ENCODE results near the gene WDR70.
"Not testable (repeated sequence)": the region's sequence is repeated elsewhere in the genome, so short reads cannot be mapped to it uniquely, and the experiment has no call there.

WDR70 gene

GRCh38 chr5:37787742-37788141, 408.6 kb downstream of the WDR70 start:
- in situ Hi-C loops (cut with MboI; ENCODE audit: low sequenced_read_pairs), result no loop called here

DNA sequence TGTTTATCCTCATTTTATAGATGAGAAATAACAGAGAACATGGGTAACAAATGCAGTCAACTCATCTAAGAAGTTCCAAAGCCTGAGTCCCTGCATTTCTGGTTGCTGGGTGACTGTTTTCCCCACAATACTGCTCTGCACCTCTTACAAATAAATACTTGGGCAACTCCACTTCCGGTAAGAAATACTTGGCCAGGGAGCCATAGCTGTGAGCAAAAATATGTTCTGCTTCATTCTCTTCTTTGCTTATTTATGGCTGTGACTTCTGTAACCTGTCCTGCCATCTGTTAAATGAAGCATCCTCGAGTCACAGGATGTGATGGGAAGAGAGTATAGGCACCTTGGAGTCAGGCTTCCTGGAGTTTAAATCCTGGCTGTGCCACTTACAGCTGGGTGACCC, 410.9 kb downstream of the WDR70 start:
- in situ Hi-C loops (cut with MboI; ENCODE audit: low sequenced_read_pairs), result no loop called here

GRCh38 chr5:37791321-37791720, 412.2 kb downstream of the WDR70 start:
- in situ Hi-C loops (cut with MboI; ENCODE audit: low sequenced_read_pairs), result no loop called here

DNA sequence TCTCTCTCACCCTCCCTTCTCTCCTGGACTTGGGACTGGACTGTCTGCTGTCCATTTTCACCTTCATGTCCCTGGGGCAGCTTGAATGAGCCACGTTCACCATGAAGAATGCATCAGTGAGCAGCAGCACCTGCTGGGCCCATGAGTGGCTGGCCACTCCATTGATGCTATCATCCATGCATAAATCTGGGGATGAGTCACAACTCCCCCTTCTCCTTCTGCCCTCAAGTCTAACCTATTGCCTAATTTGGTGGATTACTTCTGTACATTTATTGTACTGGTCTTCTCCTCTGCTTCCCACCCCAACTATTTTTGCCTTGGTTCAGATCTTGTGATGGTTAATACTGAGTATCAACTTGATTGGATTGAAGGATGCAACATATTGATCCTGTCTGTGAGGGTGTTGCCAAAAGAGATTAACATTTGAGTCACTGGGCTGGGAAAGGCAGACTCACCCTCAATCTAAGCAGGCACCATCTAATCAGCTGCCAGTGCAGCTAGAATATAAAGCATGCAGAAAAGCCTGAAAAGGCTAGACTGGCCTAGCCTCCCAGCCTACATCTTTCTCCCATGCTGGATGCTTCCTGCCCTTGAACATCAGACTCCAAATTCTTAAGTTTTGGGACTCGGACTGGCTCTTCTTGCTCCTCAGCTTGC, 414.0 kb downstream of the WDR70 start:
- in situ Hi-C loops (cut with MboI; ENCODE audit: low sequenced_read_pairs), result no loop called here

- in situ Hi-C loops (cut with MboI; ENCODE audit: low sequenced_read_pairs), result not testable (repeated sequence)
These were observed 416.2 kb downstream of the WDR70 start for GRCh38 chr5:37795292-37795691.

- in situ Hi-C loops (cut with MboI; ENCODE audit: low sequenced_read_pairs), result not testable (repeated sequence)
These were observed 417.3 kb downstream of the WDR70 start for GRCh38 chr5:37796435-37796834.

- in situ Hi-C loops (cut with MboI; ENCODE audit: low sequenced_read_pairs), result no loop called here
These were observed 420.8 kb downstream of the WDR70 start for GRCh38 chr5:37799865-37800421.

GRCh38 chr5:37801521-37801920, 422.4 kb downstream of the WDR70 start:
- in situ Hi-C loops (cut with MboI; ENCODE audit: low sequenced_read_pairs), result no loop called here

Data from HL-60/S4 treated with retinoic acid at 250 ng/mL for 4 days and 3 days (cell line).